IMR-90 (cell line): ENCODE data around the gene MPV17.

Experiments used
- CHD1 ChIP-seq: IDR thresholded peaks from 2 replicates; pipeline ENCODE4 v1.6.1; 2012; ENCODE audit warnings: low read depth, low read length, improper control_type of control experiment
- CTCF ChIP-seq: conservative IDR thresholded peaks from 2 replicates; pipeline ENCODE4 v1.5.1; 2012; ENCODE audit warnings: mild to moderate bottlenecking, low read depth, low read length, improper control_type of control experiment
- MAZ ChIP-seq: IDR thresholded peaks from 2 replicates; pipeline ENCODE4 v1.6.1; 2012; ENCODE audit warnings: low read depth, mild to moderate bottlenecking, low read length, improper control_type of control experiment, moderate library complexity, borderline replicate concordance
- POLR2A ChIP-seq: IDR thresholded peaks from 2 replicates; pipeline ENCODE4 v1.6.1; 2012; ENCODE audit warnings: mild to moderate bottlenecking, low read depth, low read length

- TF ChIP-seq CTCF = no peak
- no peak for TF ChIP-seq MAZ
- no peak for TF ChIP-seq CHD1
- no peak for TF ChIP-seq POLR2A
These were observed 24.7 kb upstream of the MPV17 start for GRCh38 chr2:27347641-27348040.
